ENCODE measurements around the gene CBFB. TPM values are rescaled to one million over a fixed set of nuclear protein-coding genes. Genes with fewer than 3 reads are reported as not detected.
A peak's percentile ranks its signal among the peaks of the same experiment; 100 is the strongest.

Gene CBFB
- total RNA-seq, 2 donors from 2014 or later: 41.5 TPM

- no peaks in the 10 kb centered on the region for H3K9me3 ChIP-seq
- no peak overlapping the region for H3K4me3 ChIP-seq
- no peaks in the 10 kb centered on the region for H3K36me3 ChIP-seq
- intact Hi-C loops (cut with DNase I): loop anchor here (5.0 kb wide), 1 partner anchor 140 kb away; the partner anchor contains the start of genes FBXL8 and TRADD
- peaks cover 4% of the 10 kb centered on the region for H3K4me1 ChIP-seq
- no peak for DNase-seq
- peaks cover 11% of the 10 kb centered on the region for H3K27me3 ChIP-seq
- H3K27ac ChIP-seq: no peak overlapping the region
- TF ChIP-seq CTCF (IDR thresholded peaks at IDR 0.05): no peak
- no peak overlapping the region for H3K9ac ChIP-seq (ENCODE audit: low read depth in 2 of 2, low read length in 2 of 2)
Measured at GRCh38 chr16:67017421-67017750, 11.6 kb upstream of the CBFB start.

- Histone ChIP-seq H3K4me1 (peaks cover 4% of the 10 kb centered on the region), H3K4me3 (no peak overlapping the region), H3K9ac (ENCODE audit: low read depth in 2 of 2, low read length in 2 of 2) (no peak overlapping the region), H3K36me3 (no peaks in the 10 kb centered on the region), H3K27ac (no peak overlapping the region), H3K27me3 (peaks cover 11% of the 10 kb centered on the region), H3K9me3 (no peaks in the 10 kb centered on the region)
- DNase-seq: peak; percentile 91
- intact Hi-C loops (cut with DNase I): loop anchor here (5.0 kb wide), 1 partner anchor 139 kb away; the partner anchor contains the start of genes FBXL8 and TRADD
- peak; percentile 76 for TF ChIP-seq CTCF (IDR thresholded peaks at IDR 0.05)
Measured at GRCh38 chr16:67017810-67018488, 11.0 kb upstream of the CBFB start.

GRCh38 chr16:67019171-67019570 lies 9.8 kb upstream of the CBFB start:
- no peaks in the 10 kb centered on the region for H3K36me3 ChIP-seq
- H3K4me3 ChIP-seq: no peak overlapping the region
- H3K9me3 ChIP-seq: no peaks in the 10 kb centered on the region
- no peaks in the 10 kb centered on the region for H3K4me1 ChIP-seq
- TF ChIP-seq CTCF (IDR thresholded peaks at IDR 0.05): no peak
- peak; percentile 9 for DNase-seq
- intact Hi-C loops (cut with DNase I): loop anchor here (5.0 kb wide), 1 partner anchor 138 kb away; the partner anchor contains the start of genes FBXL8 and TRADD
- H3K27ac ChIP-seq: no peak overlapping the region
- peaks cover 5% of the 10 kb centered on the region for H3K27me3 ChIP-seq
- no peak overlapping the region for H3K9ac ChIP-seq (ENCODE audit: low read depth in 2 of 2, low read length in 2 of 2)

GRCh38 chr16:67021321-67021720 lies 7.6 kb upstream of the CBFB start:
- no peak for DNase-seq
- no peak overlapping the region for H3K4me3 ChIP-seq
- no peak overlapping the region for H3K9ac ChIP-seq (ENCODE audit: low read depth in 2 of 2, low read length in 2 of 2)
- H3K27me3 ChIP-seq: no peaks in the 10 kb centered on the region
- no peaks in the 10 kb centered on the region for H3K9me3 ChIP-seq
- no peak overlapping the region for H3K27ac ChIP-seq
- no peaks in the 10 kb centered on the region for H3K4me1 ChIP-seq
- intact Hi-C loops (cut with DNase I): no loop called here
- TF ChIP-seq CTCF (IDR thresholded peaks at IDR 0.05): no peak
- no peaks in the 10 kb centered on the region for H3K36me3 ChIP-seq

GRCh38 chr16:67022531-67023214 lies 6.3 kb upstream of the CBFB start:
- Histone ChIP-seq H3K4me3 (no peak overlapping the region), H3K27ac (no peak overlapping the region), H3K4me1 (no peaks in the 10 kb centered on the region), H3K27me3 (no peaks in the 10 kb centered on the region), H3K9ac (ENCODE audit: low read depth in 2 of 2, low read length in 2 of 2) (no peak overlapping the region), H3K36me3 (no peaks in the 10 kb centered on the region), H3K9me3 (no peaks in the 10 kb centered on the region)
- no peak for TF ChIP-seq CTCF (IDR thresholded peaks at IDR 0.05)
- intact Hi-C loops (cut with DNase I): no loop called here
- DNase-seq: no peak

Data from colonic mucosa (tissue), 4 donors.